SIG-M5 treated with dmso at 0.1 percent for 504 hours (cell line): ENCODE data around the gene FBXL14.

Source experiments
- DNase-seq: peaks from one replicate; lab custom pipeline; 2025; ENCODE audit not compliant: unreplicated experiment; lab: John Stamatoyannopoulos, UW

Gene FBXL14

DNA sequence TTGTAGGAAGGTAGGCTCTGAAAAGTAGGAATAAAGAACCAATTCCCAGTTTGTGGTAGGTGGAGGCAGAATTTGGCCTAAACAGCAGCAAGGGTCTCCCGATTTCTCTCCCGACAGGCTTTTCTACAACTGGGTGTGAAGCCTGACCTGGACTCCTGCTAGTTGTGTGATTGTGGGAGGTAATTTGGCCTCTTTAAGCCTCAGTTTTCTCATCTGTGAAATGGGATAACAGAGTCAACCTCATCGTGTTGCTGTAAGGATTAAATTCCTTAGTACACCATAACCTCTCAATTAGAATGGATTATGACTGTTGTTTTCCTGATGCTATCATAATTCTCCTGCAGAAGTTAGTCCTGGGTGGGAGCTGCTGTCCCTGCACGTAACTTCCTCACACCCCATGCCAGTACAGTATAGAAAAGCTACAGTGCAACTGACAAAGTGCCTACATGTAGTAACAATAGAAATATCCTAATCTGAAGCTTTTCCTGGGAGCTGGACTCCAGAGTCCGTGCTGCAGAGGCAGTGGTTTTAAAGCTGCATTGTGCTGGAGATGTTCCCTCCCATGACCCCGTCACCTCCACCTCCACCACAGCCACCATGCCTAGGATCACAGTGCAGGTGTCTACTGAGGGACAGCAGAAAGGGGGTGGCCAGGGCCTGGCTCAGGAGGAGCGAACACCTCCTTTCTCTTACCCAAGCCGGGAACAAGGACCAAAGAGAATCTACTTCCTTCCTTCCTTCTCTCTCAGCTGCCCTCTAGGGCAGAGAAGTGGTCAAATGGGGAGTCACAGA is 76.5 kb downstream of the FBXL14 start:
- DNase-seq, result no peak

DNA sequence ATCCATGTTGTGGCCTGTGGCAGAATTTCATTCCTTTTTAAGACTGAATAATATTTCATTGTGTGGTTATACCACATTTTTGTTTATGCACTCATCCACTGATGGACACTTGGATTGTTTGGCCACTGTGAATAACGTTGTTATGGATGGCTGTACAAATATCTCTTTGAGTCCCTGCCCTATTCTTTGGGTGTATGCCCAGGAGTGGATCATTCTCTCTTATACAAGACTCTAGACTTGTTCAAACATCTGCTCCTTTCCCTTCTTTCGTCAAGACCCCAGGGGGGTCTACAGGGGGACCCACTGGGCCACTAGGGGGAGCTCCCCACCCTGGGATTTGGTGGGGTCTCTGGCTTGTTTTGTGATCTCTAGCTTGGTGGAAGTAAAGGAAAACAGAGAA is 77.4 kb downstream of the FBXL14 start:
- DNase-seq, result no peak
